Psoas muscle (tissue), 8 donors: ENCODE data around the gene EMILIN1. TPM values are rescaled to one million over a fixed set of nuclear protein-coding genes. Genes with fewer than 3 reads are reported as not detected.

Experiments
- ATAC-seq, 4 donors: fragments of 200-7000 bp; cut with Tn5 transposase; one replicate each; pipeline ENCODE4 v1.9.1; 2020; ENCODE audit warnings: moderate library complexity in 3 of 4, mild to moderate bottlenecking in 2 of 4
- DNase-seq, 2 donors: peaks; one replicate each; pipeline ENCODE4 v3.0.0-alpha.2; 2020
- H3K27ac ChIP-seq: fragments of 200-600 bp; one replicate; pipeline ENCODE4 v1.8.0; 2022
- H3K27me3 ChIP-seq, 3 donors: fragments of 200-600 bp in 1 of 3; one replicate each; pipeline versions ENCODE4 v1.6.1 to v1.8.0; 2013 to 2022; ENCODE audit warnings: low read length in 2 of 3, mild to moderate bottlenecking in 2 of 3, moderate library complexity in 1 of 3; ENCODE audit not compliant: insufficient read depth in 3 of 3
- H3K36me3 ChIP-seq, 2 donors: fragments of 200-600 bp in 1 of 2; one replicate each; pipeline versions ENCODE4 v1.6.1 to v1.8.0; 2013 to 2022; ENCODE audit warnings: low read depth in 1 of 2, mild to moderate bottlenecking in 1 of 2, moderate library complexity in 1 of 2; ENCODE audit not compliant: insufficient read depth in 1 of 2
- H3K4me1 ChIP-seq: fragments of 200-600 bp; one replicate; pipeline ENCODE4 v1.8.0; 2022
- H3K4me3 ChIP-seq: fragments of 200-600 bp; one replicate; pipeline ENCODE4 v1.8.0; 2022; ENCODE audit warnings: mild to moderate bottlenecking
- H3K9me3 ChIP-seq: fragments of 200-600 bp; one replicate; pipeline ENCODE4 v1.8.0; 2022
- CTCF ChIP-seq: fragments of 200-600 bp; IDR thresholded peaks from one replicate; pipeline ENCODE4 v1.8.0; 2022; ENCODE audit warnings: antibody characterized with exemption
- WGBS, 3 donors: extraction: QIAGEN DNeasy Blood & Tissue Kit; methylation state at CpG; one replicate each; pipeline versions ENCODE4 v1.1.6 to v1.1.7; 2013; 5-methylcytosine and 5-hydroxymethylcytosine counted together
- intact Hi-C, 2 donors: fragments of 100-400 bp; cut with DNase I; formaldehyde crosslinking; loops; one replicate each; pipeline versions ENCODE4 v1.11.0 to v1.14.2; 2022
- polyA plus RNA-seq, 3 donors: library from polyadenylated mRNA; stranded (reverse); fragments of 200-250 nt; gene quantifications; one replicate each; pipeline ENCODE4 v1.2.3, GENCODE V29; 2013
- total RNA-seq, 4 donors: library from RNA; stranded (reverse); fragmentation: NEBNext Ultra II Directional in 2 of 4; extraction: Animal tissue kit (Norgen Biotek cat#: 25700) in 2 of 4; gene quantifications; one replicate each; pipeline versions ENCODE4 v1.2.1 to v1.2.4, GENCODE V29; 2021 to 2023
- donor health status: healthy with polysubstance abuse.
- donor health status: DM: no; HTN: no; CAD: no; lungs with moderate emphysema.
- donor health status: Bipolar disorder and iron deficiency.
- donor health status: healthy.
- donor health status: DM: yes; HTN: yes; CAD: no.
- donor health status: DM: no; HTN: no; CAD: no.
- donor health status: DM: no; HTN: no; CAD: no.
- donor health status: DM: yes; HTN: yes; CAD: no.

The EMILIN1 gene
- total and polyA plus RNA-seq, 7 donors: 4.9 to 14.3 (median 6.1) TPM

- Histone ChIP-seq H3K9me3 (no peaks in the 10 kb centered on the region), H3K4me1 (peaks cover 12% of the 10 kb centered on the region), H3K36me3 (no peaks in the 10 kb centered on the region), H3K27ac (no peak overlapping the region), H3K27me3 (no peaks in the 10 kb centered on the region), H3K4me3 (no peak overlapping the region)
- intact Hi-C loops: loop anchor here in 1 of 2 donors (5.0 kb wide), 1 partner anchor 126 kb away; no protein-coding TSS in a partner anchor
- DNase-seq (peak in 1 of 2 donors; percentile 1), ATAC-seq (no peak)
- no peak for TF ChIP-seq CTCF
- WGBS, 3 donors: 93 to 97% (median 96%) methylated on average over 6 of the region's 6 CpGs
Observed at GRCh38 chr2:27088634-27089033, 10.2 kb downstream of the EMILIN1 start.

GRCh38 chr2:27089111-27089954, 10.9 kb downstream of the EMILIN1 start:
- intact Hi-C loops: loop anchor here in 1 of 2 donors (5.0 kb wide), 1 partner anchor 127 kb away; no protein-coding TSS in a partner anchor
- 84 to 91% (median 86%) methylated on average over 14 of the region's 14 CpGs for WGBS, 3 donors
- H3K27ac ChIP-seq: no peak overlapping the region
- no peak overlapping the region for H3K4me3 ChIP-seq
- H3K27me3 ChIP-seq: no peaks in the 10 kb centered on the region
- TF ChIP-seq CTCF: no peak
- no peaks in the 10 kb centered on the region for H3K9me3 ChIP-seq
- DNase-seq (peak in 1 of 2 donors; percentile 47), ATAC-seq (no peak)
- H3K36me3 ChIP-seq: no peaks in the 10 kb centered on the region
- H3K4me1 ChIP-seq: peaks cover 12% of the 10 kb centered on the region

- no peaks in the 10 kb centered on the region for H3K27me3 ChIP-seq
- no peaks in the 10 kb centered on the region for H3K36me3 ChIP-seq
- H3K4me3 ChIP-seq: no peak overlapping the region
- intact Hi-C loops: loop anchor here in 1 of 2 donors (10.0 kb wide), 1 partner anchor 193 kb away; the partner anchor contains the start of gene TRIM54
- DNase-seq (peak in 1 of 2 donors; percentile 34), ATAC-seq (no peak)
- H3K9me3 ChIP-seq: no peaks in the 10 kb centered on the region
- H3K27ac ChIP-seq: no peak overlapping the region
- 65 to 74% (median 73%) methylated on average over 23 to 25 of the region's 25 CpGs for WGBS, 3 donors
- no peak for TF ChIP-seq CTCF
- peaks cover 19% of the 10 kb centered on the region for H3K4me1 ChIP-seq
Observed at GRCh38 chr2:27091746-27092695, 13.6 kb downstream of the EMILIN1 start.

- no peaks in the 10 kb centered on the region for H3K27me3 ChIP-seq
- no peak for ATAC-seq
- H3K27ac ChIP-seq: no peak overlapping the region
- no peak for TF ChIP-seq CTCF
- H3K9me3 ChIP-seq: no peaks in the 10 kb centered on the region
- H3K36me3 ChIP-seq: no peaks in the 10 kb centered on the region
- H3K4me3 ChIP-seq: no peak overlapping the region
- 79 to 84% (median 83%) methylated on average over 9 to 10 of the region's 10 CpGs for WGBS, 3 donors
- H3K4me1 ChIP-seq: peaks cover 14% of the 10 kb centered on the region
- intact Hi-C loops: loop anchor here in 1 of 2 donors (10.0 kb wide), 1 partner anchor 192 kb away; the partner anchor contains the start of gene TRIM54
- DNase-seq: peak in 1 of 2 donors; percentile 46
Observed at GRCh38 chr2:27092696-27093429, 14.4 kb downstream of the EMILIN1 start.
